ENCODE measurements around the gene RSPO4.

Gene RSPO4

DNA sequence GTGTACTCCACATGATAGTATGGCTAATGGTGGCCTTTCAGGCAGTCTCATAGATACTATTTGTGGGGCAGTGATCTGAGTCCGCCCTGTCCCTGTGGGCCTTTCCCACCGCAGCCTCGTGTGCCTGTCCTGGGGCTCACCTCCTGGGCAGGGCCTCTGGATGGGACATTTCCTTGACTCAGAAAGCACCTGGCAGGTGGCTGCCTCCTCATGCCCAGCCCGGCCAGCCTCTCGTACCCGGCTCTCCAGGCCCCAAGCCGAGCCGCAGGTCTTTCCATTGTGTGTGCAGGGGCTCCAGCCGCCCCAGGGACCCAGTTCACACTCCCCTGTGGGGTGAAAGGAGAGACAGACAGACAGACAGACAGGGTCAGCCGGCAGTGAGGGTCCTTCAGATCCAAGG lies 38.3 kb downstream of the RSPO4 start:
- H3K4me3 ChIP-seq (replicated peaks in 1 of 2; ENCODE audit: low read depth in 2 of 2, low read length in 2 of 2), result no peak overlapping the region
- DNase-seq (ENCODE audit: low read depth in 2 of 2), result no peak
- TF ChIP-seq CTCF (IDR thresholded peaks at IDR 0.05; ENCODE audit: low read depth, low read length), result no peak

DNA sequence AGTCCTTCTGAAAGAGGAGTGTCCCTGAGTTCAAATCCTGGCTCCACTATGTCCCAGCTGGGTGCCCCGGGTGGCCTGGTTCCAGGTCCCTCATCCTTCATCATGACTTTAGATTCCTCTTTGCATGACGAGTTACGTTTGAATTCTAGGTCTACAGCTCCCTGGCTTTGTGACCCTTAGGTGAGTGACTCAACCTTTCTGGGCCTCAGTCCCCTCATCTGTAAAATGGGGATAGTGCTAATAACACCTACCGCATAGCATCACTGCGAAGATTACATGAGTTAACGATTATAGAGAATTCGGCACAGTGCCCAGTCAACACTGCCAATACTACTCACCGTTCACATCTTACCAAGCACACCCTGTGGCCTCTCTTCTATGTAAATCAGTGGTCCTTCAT lies 39.4 kb downstream of the RSPO4 start:
- DNase-seq (ENCODE audit: low read depth in 2 of 2), result no peak
- no peak overlapping the region for H3K4me3 ChIP-seq (replicated peaks in 1 of 2; ENCODE audit: low read depth in 2 of 2, low read length in 2 of 2)
- TF ChIP-seq CTCF (IDR thresholded peaks at IDR 0.05; ENCODE audit: low read depth, low read length), result no peak

- TF ChIP-seq CTCF (IDR thresholded peaks at IDR 0.05; ENCODE audit: low read depth, low read length), result no peak
- H3K4me3 ChIP-seq (replicated peaks in 1 of 2; ENCODE audit: low read depth in 2 of 2, low read length in 2 of 2), result no peak overlapping the region
- no peak for DNase-seq (ENCODE audit: low read depth in 2 of 2)
Observed at GRCh38 chr20:962223-962622, 39.9 kb downstream of the RSPO4 start.

GRCh38 chr20:961768-962167 lies 40.3 kb downstream of the RSPO4 start:
- TF ChIP-seq CTCF (IDR thresholded peaks at IDR 0.05; ENCODE audit: low read depth, low read length), result no peak
- no peak overlapping the region for H3K4me3 ChIP-seq (replicated peaks in 1 of 2; ENCODE audit: low read depth in 2 of 2, low read length in 2 of 2)
- DNase-seq (ENCODE audit: low read depth in 2 of 2), result no peak

GRCh38 chr20:959996-960615 lies 42.0 kb downstream of the RSPO4 start:
- no peak overlapping the region for H3K4me3 ChIP-seq (replicated peaks in 1 of 2; ENCODE audit: low read depth in 2 of 2, low read length in 2 of 2)
- DNase-seq (ENCODE audit: low read depth in 2 of 2), result no peak
- no peak for TF ChIP-seq CTCF (IDR thresholded peaks at IDR 0.05; ENCODE audit: low read depth, low read length)

DNA sequence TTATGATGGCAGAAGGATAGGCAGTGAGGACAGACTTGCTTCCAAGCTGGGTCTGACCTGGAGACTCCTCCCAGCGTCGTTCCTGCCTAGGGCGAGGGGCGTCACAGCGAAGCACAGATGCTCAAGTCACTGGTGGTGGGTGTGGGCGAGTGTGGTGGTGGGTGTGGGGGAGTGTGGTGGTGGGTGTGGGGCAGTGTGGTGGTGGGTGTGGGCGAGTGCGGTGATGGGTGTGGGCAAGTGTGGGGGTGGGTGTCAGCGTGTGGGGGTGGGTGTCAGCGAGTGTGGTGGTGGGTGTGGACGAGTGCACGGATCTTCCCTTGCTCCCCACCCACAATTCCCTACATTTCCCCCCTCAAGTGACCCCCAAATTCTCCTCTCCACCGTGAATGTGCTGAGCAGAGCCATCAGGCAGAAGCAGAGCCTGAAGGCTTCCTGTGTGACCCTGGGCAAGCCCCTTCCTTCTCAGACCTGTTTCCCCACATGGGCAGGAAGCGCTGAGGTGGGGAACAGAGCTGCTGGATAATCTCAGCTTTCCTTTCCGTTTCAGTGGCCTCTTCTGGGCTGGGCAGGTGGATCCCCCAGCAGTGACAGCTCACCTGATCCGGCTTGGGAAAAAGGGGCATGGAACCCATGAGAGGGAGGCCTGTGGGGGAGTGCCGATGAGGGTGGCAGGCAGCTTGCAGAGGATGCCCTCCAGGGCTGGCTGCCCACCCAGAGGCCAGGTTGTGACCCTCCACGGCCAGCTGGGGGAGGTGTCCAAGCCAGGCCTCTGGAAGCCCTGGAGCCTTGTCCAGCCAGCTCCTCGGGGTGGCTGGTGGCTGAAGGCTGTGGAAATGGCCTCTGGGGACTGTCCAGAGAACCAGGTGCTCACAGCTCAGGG lies 42.9 kb downstream of the RSPO4 start:
- no peak for TF ChIP-seq CTCF (IDR thresholded peaks at IDR 0.05; ENCODE audit: low read depth, low read length)
- DNase-seq (ENCODE audit: low read depth in 2 of 2), result no peak
- H3K4me3 ChIP-seq (replicated peaks in 1 of 2; ENCODE audit: low read depth in 2 of 2, low read length in 2 of 2), result no peak overlapping the region

All from cardiac fibroblast (primary cell).